Effector memory CD8-positive, alpha-beta T cell (primary cell): ENCODE data around the gene ASPDH.

Experiments used
- ATAC-seq: fragments of 150-1000 bp; cut with Tn5 transposase; replicated peaks from 2 replicates; pipeline ENCODE4 v1.10.0; 2021; ENCODE audit warnings: mild to moderate bottlenecking, moderate library complexity
- DNase-seq, 3 experiments: peaks; one replicate each; pipeline ENCODE4 v3.0.0; 2021
- H3K27ac Mint-ChIP-seq, 2 donors: one replicate each; pipeline ENCODE4 v1.8.0; 2022; ENCODE audit warnings: mild to moderate bottlenecking in 2 of 2, mixed read lengths in 2 of 2, moderate library complexity in 2 of 2
- H3K27me3 Mint-ChIP-seq, 2 donors: one replicate each; pipeline ENCODE4 v1.8.0; 2022; ENCODE audit warnings: mixed read lengths in 2 of 2
- H3K36me3 Mint-ChIP-seq: one replicate; pipeline ENCODE4 v1.8.0; 2022; ENCODE audit warnings: mild to moderate bottlenecking, moderate library complexity, mixed read lengths; ENCODE audit not compliant: insufficient read depth
- H3K4me1 Mint-ChIP-seq, 2 donors: one replicate each; pipeline ENCODE4 v1.8.0; 2022; ENCODE audit warnings: low read depth in 2 of 2, mixed read lengths in 2 of 2
- H3K4me3 Mint-ChIP-seq, 2 donors: one replicate each; pipeline ENCODE4 v1.8.0; 2022; ENCODE audit warnings: mild to moderate bottlenecking in 2 of 2, mixed read lengths in 2 of 2, moderate library complexity in 2 of 2
- H3K9me3 Mint-ChIP-seq, 2 donors: one replicate each; pipeline ENCODE4 v1.8.0; 2022; ENCODE audit warnings: mixed read lengths in 2 of 2

The ASPDH gene

GRCh38 chr19:50505856-50506611 lies 7.7 kb downstream of the ASPDH start:
- DNase-seq (no peak), ATAC-seq (no peak)
- Mint-ChIP-seq H3K9me3 (no peaks in the 10 kb centered on the region), H3K27me3 (no peaks in the 10 kb centered on the region), H3K4me3 (no peak overlapping the region), H3K36me3 (peaks cover 4% of the 10 kb centered on the region), H3K27ac (peak overlapping the region in 1 of 2 donors; percentile 44), H3K4me1 (peaks cover 8% of the 10 kb centered on the region in 2 donors)

- no peaks in the 10 kb centered on the region for H3K9me3 Mint-ChIP-seq
- no peaks in the 10 kb centered on the region for H3K4me1 Mint-ChIP-seq
- no peaks in the 10 kb centered on the region for H3K36me3 Mint-ChIP-seq
- H3K4me3 Mint-ChIP-seq, result no peak overlapping the region
- ATAC-seq (no peak), DNase-seq (no peak)
- H3K27ac Mint-ChIP-seq, result no peak overlapping the region
- H3K27me3 Mint-ChIP-seq, result no peaks in the 10 kb centered on the region
Observed at GRCh38 chr19:50501568-50502475, 11.9 kb downstream of the ASPDH start.

- Mint-ChIP-seq H3K4me3 (no peak overlapping the region), H3K27me3 (no peaks in the 10 kb centered on the region), H3K27ac (no peak overlapping the region), H3K4me1 (no peaks in the 10 kb centered on the region), H3K36me3 (no peaks in the 10 kb centered on the region), H3K9me3 (no peaks in the 10 kb centered on the region)
- ATAC-seq (no peak), DNase-seq (no peak)
Observed at GRCh38 chr19:50501186-50501567, 12.5 kb downstream of the ASPDH start.

GRCh38 chr19:50500753-50501151 lies 13.0 kb downstream of the ASPDH start:
- no peak overlapping the region for H3K27ac Mint-ChIP-seq
- H3K4me3 Mint-ChIP-seq, result no peak overlapping the region
- ATAC-seq (no peak), DNase-seq (no peak)
- no peaks in the 10 kb centered on the region for H3K27me3 Mint-ChIP-seq
- H3K9me3 Mint-ChIP-seq, result no peaks in the 10 kb centered on the region
- H3K4me1 Mint-ChIP-seq, result no peaks in the 10 kb centered on the region
- H3K36me3 Mint-ChIP-seq, result no peaks in the 10 kb centered on the region

- Mint-ChIP-seq H3K27ac (no peak overlapping the region), H3K27me3 (no peaks in the 10 kb centered on the region), H3K9me3 (no peaks in the 10 kb centered on the region), H3K4me3 (no peak overlapping the region), H3K36me3 (no peaks in the 10 kb centered on the region), H3K4me1 (no peaks in the 10 kb centered on the region)
- DNase-seq, result no peak
- ATAC-seq, result no peak
Observed at GRCh38 chr19:50500060-50500752, 13.5 kb downstream of the ASPDH start.

GRCh38 chr19:50498219-50499056 lies 15.3 kb downstream of the ASPDH start:
- Mint-ChIP-seq H3K4me3 (no peak overlapping the region), H3K27me3 (no peaks in the 10 kb centered on the region), H3K27ac (no peak overlapping the region), H3K9me3 (no peaks in the 10 kb centered on the region), H3K36me3 (no peaks in the 10 kb centered on the region), H3K4me1 (no peaks in the 10 kb centered on the region)
- DNase-seq, result no peak
- no peak for ATAC-seq

GRCh38 chr19:50497022-50497405 lies 16.7 kb downstream of the ASPDH start:
- no peaks in the 10 kb centered on the region for H3K27me3 Mint-ChIP-seq
- H3K4me3 Mint-ChIP-seq, result no peak overlapping the region
- H3K27ac Mint-ChIP-seq, result no peak overlapping the region
- H3K9me3 Mint-ChIP-seq, result no peaks in the 10 kb centered on the region
- ATAC-seq (no peak), DNase-seq (no peak)
- H3K4me1 Mint-ChIP-seq, result peaks cover 3 to 4% of the 10 kb centered on the region in 2 donors
- H3K36me3 Mint-ChIP-seq, result no peaks in the 10 kb centered on the region

- Mint-ChIP-seq H3K27me3 (no peaks in the 10 kb centered on the region), H3K9me3 (no peaks in the 10 kb centered on the region), H3K36me3 (no peaks in the 10 kb centered on the region), H3K4me3 (no peak overlapping the region), H3K27ac (peak overlapping the region in 1 of 2 donors; percentile 47), H3K4me1 (peaks cover 9 to 10% of the 10 kb centered on the region in 2 donors)
- ATAC-seq (no peak), DNase-seq (no peak)
Observed at GRCh38 chr19:50496189-50497021, 17.3 kb downstream of the ASPDH start.

GRCh38 chr19:50495020-50495531 lies 18.6 kb downstream of the ASPDH start:
- peaks cover 15 to 20% of the 10 kb centered on the region in 2 donors for H3K4me1 Mint-ChIP-seq
- H3K36me3 Mint-ChIP-seq, result no peaks in the 10 kb centered on the region
- H3K27me3 Mint-ChIP-seq, result no peaks in the 10 kb centered on the region
- no peak for DNase-seq
- no peak overlapping the region for H3K4me3 Mint-ChIP-seq
- ATAC-seq, result no peak
- H3K9me3 Mint-ChIP-seq, result no peaks in the 10 kb centered on the region
- H3K27ac Mint-ChIP-seq, result peak overlapping the region; percentile 10 to 46

GRCh38 chr19:50494186-50495019 lies 19.3 kb downstream of the ASPDH start:
- no peak for DNase-seq
- Mint-ChIP-seq H3K27ac (peak overlapping the region; percentile 10 to 21), H3K27me3 (no peaks in the 10 kb centered on the region), H3K4me1 (peaks cover 15 to 24% of the 10 kb centered on the region in 2 donors), H3K4me3 (no peak overlapping the region), H3K9me3 (no peaks in the 10 kb centered on the region), H3K36me3 (no peaks in the 10 kb centered on the region)
- no peak for ATAC-seq

GRCh38 chr19:50493171-50493570 lies 20.5 kb downstream of the ASPDH start:
- no peaks in the 10 kb centered on the region for H3K27me3 Mint-ChIP-seq
- no peak for ATAC-seq

More at GRCh38 chr19:50493171-50493570, 20.5 kb downstream of the ASPDH start:
- Mint-ChIP-seq H3K4me1 (peaks cover 15 to 35% of the 10 kb centered on the region in 2 donors), H3K4me3 (no peak overlapping the region), H3K27ac (no peak overlapping the region), H3K9me3 (no peaks in the 10 kb centered on the region), H3K36me3 (peaks cover 6% of the 10 kb centered on the region)
- no peak for DNase-seq
